Measurements from ENCODE around the gene MCAT. TPM values are rescaled to one million over a fixed set of nuclear protein-coding genes. Genes with fewer than 3 reads are reported as not detected.
"Not testable (repeated sequence)": the region's sequence is repeated elsewhere in the genome, so short reads cannot be mapped to it uniquely, and the experiment has no call there.

The MCAT gene
- total and polyA plus RNA-seq, 2 donors (not counting 1 experiment from before 2014, with no cell fraction given), result 8.4 to 10.1 TPM

- Histone ChIP-seq H4K20me1 (ENCODE audit: control insufficient read depth, insufficient read depth, low read length, poor library complexity, severe bottlenecking) (no peaks in the 10 kb centered on the region), H3K9me3 (ENCODE audit: control extremely low read depth in 1 of 3, control insufficient read depth in 2 of 3, insufficient read depth in 1 of 3, low read length in 2 of 3) (no peaks in the 10 kb centered on the region), H3K27ac (ENCODE audit: low read length in 2 of 2) (peak overlapping the region; percentile 20 to 47), H2AFZ (ENCODE audit: insufficient read depth, low read depth, low read length, poor library complexity, severe bottlenecking) (peak overlapping the region; percentile 68), H3K79me2 (ENCODE audit: control insufficient read depth, insufficient read depth, low read length) (peaks cover 25% of the 10 kb centered on the region), H3K36me3 (replicated peaks in 1 of 2; ENCODE audit: control extremely low read depth in 1 of 2, control insufficient read depth in 1 of 2, extremely low read depth in 1 of 2, insufficient read depth in 2 of 2, low read length in 1 of 2) (no peaks in the 10 kb centered on the region), H3K4me3 (ENCODE audit: control extremely low read depth in 1 of 5, extremely low read depth in 1 of 5, insufficient read depth in 1 of 5, low read depth in 2 of 5, low read length in 4 of 5) (peak overlapping the region in 3 of 5 experiments; percentile 28 to 50 (median 30)), H3K27me3 (replicated peaks in 1 of 4; ENCODE audit: control extremely low read depth in 1 of 4, control insufficient read depth in 3 of 4, insufficient read depth in 4 of 4, low read length in 3 of 4) (no peaks in the 10 kb centered on the region), H3K4me1 (ENCODE audit: control insufficient read depth in 2 of 2, insufficient read depth in 2 of 2, low read length in 2 of 2) (peaks cover 42 to 62% of the 10 kb centered on the region in 2 donors), H3K4me2 (replicated peaks; ENCODE audit: low read depth, low read length, poor library complexity, severe bottlenecking) (peak overlapping the region; percentile 72), H3K9ac (ENCODE audit: low read length) (peak overlapping the region; percentile 43)
- intact Hi-C loops (cut with micrococcal nuclease), result loop anchor here (1.0 kb wide), 1 partner anchor 39 kb away; the partner anchor contains the start of gene TTLL12
- ChIA-PET POLR2A (interaction anchor here (0.7 to 1.3 kb wide), 3 partner anchors 26 to 291 kb away, joined by 3 to 8 read pairs (median 4); partner anchors contain the start of genes ARFGAP3 and TTLL12), CTCF (interaction anchor here (0.7 to 0.9 kb wide), 2 partner anchors 15 to 40 kb away, joined by 3 to 4 read pairs; no protein-coding TSS in a partner anchor)
- no peaks in the 10 kb centered on the region for H3K27me3 Mint-ChIP-seq
- peak overlapping the region; percentile 80 for H3K4me3 Mint-ChIP-seq
- no peaks in the 10 kb centered on the region for H3K9me3 Mint-ChIP-seq (ENCODE audit: insufficient read depth)
- ATAC-seq (ENCODE audit: low read depth) (no peak), DNase-seq (peak; percentile 50)
- H3K4me1 Mint-ChIP-seq, result peaks cover 43% of the 10 kb centered on the region
- H3K27ac Mint-ChIP-seq, result peak overlapping the region; percentile 79
- TF ChIP-seq CTCF (IDR thresholded peaks at IDR 0.05) (no peak), EZH2 (IDR thresholded peaks at IDR 0.05; ENCODE audit: borderline replicate concordance, insufficient read depth, low read depth, low read length, poor library complexity, severe bottlenecking) (no peak)
- 40% methylated on average over 7 of the region's 8 CpGs for WGBS (ENCODE audit: insufficient coverage)
Observed at GRCh38 chr22:43147821-43148220, 4.6 kb upstream of the MCAT start.

DNA sequence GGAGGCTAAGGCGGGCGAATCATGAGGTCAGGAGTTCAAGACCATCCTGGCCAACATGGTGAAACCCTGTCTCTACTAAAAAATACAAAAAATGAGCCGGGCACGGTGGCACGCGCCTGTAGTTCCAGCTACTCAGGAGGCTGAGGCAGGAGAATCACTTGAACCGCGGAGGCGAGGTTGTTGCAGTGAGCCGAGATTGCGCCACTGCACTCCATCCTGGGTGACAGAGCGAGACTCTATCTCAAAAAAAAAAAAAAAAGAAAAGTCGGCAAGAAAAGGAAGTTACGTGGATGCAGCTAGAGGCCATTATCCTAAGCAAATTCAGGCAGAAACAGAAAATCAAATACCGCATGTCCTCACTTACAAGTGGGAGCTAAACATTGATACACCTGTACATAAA is 3.1 kb upstream of the MCAT start:
- H2AFZ ChIP-seq (ENCODE audit: insufficient read depth, low read depth, low read length, poor library complexity, severe bottlenecking), result not testable (repeated sequence)
- CTCF ChIA-PET, result interaction anchor here (1.0 to 1.6 kb wide), 2 partner anchors 10 to 29 kb away, joined by 4 to 7 read pairs; no protein-coding TSS in a partner anchor

GRCh38 chr22:43145371-43145770 is 2.2 kb upstream of the MCAT start:
- H3K27me3 Mint-ChIP-seq; H3K27me3 ChIP-seq (replicated peaks in 1 of 4; ENCODE audit: control extremely low read depth in 1 of 4, control insufficient read depth in 3 of 4, insufficient read depth in 4 of 4, low read length in 3 of 4); H3K9me3 ChIP-seq (ENCODE audit: control extremely low read depth in 1 of 3, control insufficient read depth in 2 of 3, insufficient read depth in 1 of 3, low read length in 2 of 3); H3K4me3 ChIP-seq (ENCODE audit: control extremely low read depth in 1 of 5, extremely low read depth in 1 of 5, insufficient read depth in 1 of 5, low read depth in 2 of 5, low read length in 4 of 5); intact Hi-C loops (cut with micrococcal nuclease); H3K9ac ChIP-seq (ENCODE audit: low read length); CTCF ChIA-PET; H3K27ac ChIP-seq (ENCODE audit: low read length in 2 of 2); H3K36me3 ChIP-seq (replicated peaks in 1 of 2; ENCODE audit: control extremely low read depth in 1 of 2, control insufficient read depth in 1 of 2, extremely low read depth in 1 of 2, insufficient read depth in 2 of 2, low read length in 1 of 2); ATAC-seq (ENCODE audit: low read depth); H4K20me1 ChIP-seq (ENCODE audit: control insufficient read depth, insufficient read depth, low read length, poor library complexity, severe bottlenecking); DNase-seq; H3K9me3 Mint-ChIP-seq (ENCODE audit: insufficient read depth); H3K4me3 Mint-ChIP-seq; H3K4me2 ChIP-seq (replicated peaks; ENCODE audit: low read depth, low read length, poor library complexity, severe bottlenecking); H2AFZ ChIP-seq (ENCODE audit: insufficient read depth, low read depth, low read length, poor library complexity, severe bottlenecking); H3K27ac Mint-ChIP-seq: not testable (repeated sequence)
- peaks cover 37 to 54% of the 10 kb centered on the region in 2 donors for H3K4me1 ChIP-seq (ENCODE audit: control insufficient read depth in 2 of 2, insufficient read depth in 2 of 2, low read length in 2 of 2)
- peaks cover 13% of the 10 kb centered on the region for H3K79me2 ChIP-seq (ENCODE audit: control insufficient read depth, insufficient read depth, low read length)
- POLR2A ChIA-PET, result interaction anchor here (0.6 kb wide), 2 partner anchors 40 to 247 kb away, joined by 3 to 4 read pairs; no protein-coding TSS in a partner anchor
- WGBS (ENCODE audit: insufficient coverage), result 100% methylated on average over 5 of the region's 8 CpGs
- peaks cover 40% of the 10 kb centered on the region for H3K4me1 Mint-ChIP-seq

More for the DNA sequence above, 3.1 kb upstream of the MCAT start:
- intact Hi-C loops (cut with micrococcal nuclease); DNase-seq; H3K27me3 Mint-ChIP-seq; H3K36me3 ChIP-seq (replicated peaks in 1 of 2; ENCODE audit: control extremely low read depth in 1 of 2, control insufficient read depth in 1 of 2, extremely low read depth in 1 of 2, insufficient read depth in 2 of 2, low read length in 1 of 2); ATAC-seq (ENCODE audit: low read depth); H3K4me3 ChIP-seq (ENCODE audit: control extremely low read depth in 1 of 5, extremely low read depth in 1 of 5, insufficient read depth in 1 of 5, low read depth in 2 of 5, low read length in 4 of 5); H3K9me3 Mint-ChIP-seq (ENCODE audit: insufficient read depth); H3K4me3 Mint-ChIP-seq; H3K9me3 ChIP-seq (ENCODE audit: control extremely low read depth in 1 of 3, control insufficient read depth in 2 of 3, insufficient read depth in 1 of 3, low read length in 2 of 3); H4K20me1 ChIP-seq (ENCODE audit: control insufficient read depth, insufficient read depth, low read length, poor library complexity, severe bottlenecking); H3K27me3 ChIP-seq (replicated peaks in 1 of 4; ENCODE audit: control extremely low read depth in 1 of 4, control insufficient read depth in 3 of 4, insufficient read depth in 4 of 4, low read length in 3 of 4); H3K9ac ChIP-seq (ENCODE audit: low read length): not testable (repeated sequence)
- POLR2A ChIA-PET, result interaction anchor here (0.6 kb wide), 1 partner anchor 88 kb away, joined by 3 read pairs; no protein-coding TSS in a partner anchor
- H3K27ac Mint-ChIP-seq, result peak overlapping the region; percentile 61
- H3K79me2 ChIP-seq (ENCODE audit: control insufficient read depth, insufficient read depth, low read length), result peaks cover 16% of the 10 kb centered on the region
- H3K4me2 ChIP-seq (replicated peaks; ENCODE audit: low read depth, low read length, poor library complexity, severe bottlenecking), result peak overlapping the region; percentile 72
- H3K4me1 Mint-ChIP-seq, result peaks cover 42% of the 10 kb centered on the region
- 81% methylated on average over 12 of the region's 15 CpGs for WGBS (ENCODE audit: insufficient coverage)
- peaks cover 42 to 62% of the 10 kb centered on the region in 2 donors for H3K4me1 ChIP-seq (ENCODE audit: control insufficient read depth in 2 of 2, insufficient read depth in 2 of 2, low read length in 2 of 2)
- H3K27ac ChIP-seq (ENCODE audit: low read length in 2 of 2), result peak overlapping the region; percentile 41 to 47
